Measurements from ENCODE around the gene TMEM81. TPM values are rescaled to one million over a fixed set of nuclear protein-coding genes. Genes with fewer than 3 reads are reported as not detected.

Gene TMEM81
- total RNA-seq, 1 donor from 2014 or later, result 2.5 TPM

GRCh38 chr1:205064741-205065316 is 19.4 kb downstream of the TMEM81 start:
- no peak for DNase-seq (ENCODE audit: missing footprints)
- intact Hi-C loops (cut with DNase I), result loop anchor here (5.0 kb wide), 2 partner anchors 187 to 258 kb away; no protein-coding TSS in a partner anchor

GRCh38 chr1:205064301-205064700 is 20.0 kb downstream of the TMEM81 start:
- intact Hi-C loops (cut with DNase I), result loop anchor here (5.0 kb wide), 1 partner anchor 257 kb away; no protein-coding TSS in a partner anchor
- DNase-seq (ENCODE audit: missing footprints), result no peak
- ATAC-seq, result no peak

More at GRCh38 chr1:205064741-205065316, 19.4 kb downstream of the TMEM81 start:
- ATAC-seq, result no peak

GRCh38 chr1:205062895-205063294 is 21.4 kb downstream of the TMEM81 start:
- ATAC-seq (no peak), DNase-seq (ENCODE audit: missing footprints) (no peak)
- intact Hi-C loops (cut with DNase I), result loop anchor here (5.0 kb wide), 1 partner anchor 256 kb away; no protein-coding TSS in a partner anchor

GRCh38 chr1:205062319-205062718 is 21.9 kb downstream of the TMEM81 start:
- intact Hi-C loops (cut with DNase I), result loop anchor here (5.0 kb wide), 1 partner anchor 255 kb away; no protein-coding TSS in a partner anchor
- no peak for DNase-seq (ENCODE audit: missing footprints)
- ATAC-seq, result no peak

GRCh38 chr1:205061665-205062069 is 22.6 kb downstream of the TMEM81 start:
- intact Hi-C loops (cut with DNase I), result loop anchor here (1.0 to 5.0 kb wide), 2 partner anchors 72 to 254 kb away; no protein-coding TSS in a partner anchor
- DNase-seq (ENCODE audit: missing footprints) (no peak), ATAC-seq (peak; percentile 49)

GRCh38 chr1:205061227-205061626 is 23.0 kb downstream of the TMEM81 start:
- ATAC-seq (peak; percentile 6), DNase-seq (ENCODE audit: missing footprints) (no peak)
- intact Hi-C loops (cut with DNase I), result loop anchor here (1.0 to 5.0 kb wide), 2 partner anchors 72 to 254 kb away; no protein-coding TSS in a partner anchor

- DNase-seq (ENCODE audit: missing footprints), result no peak
- intact Hi-C loops (cut with DNase I), result loop anchor here (1.0 to 5.0 kb wide), 2 partner anchors 71 to 253 kb away; no protein-coding TSS in a partner anchor
- no peak for ATAC-seq
These were observed 23.5 kb downstream of the TMEM81 start for GRCh38 chr1:205060746-205061145.

- no peak for DNase-seq (ENCODE audit: missing footprints)
- intact Hi-C loops (cut with DNase I), result loop anchor here (5.0 kb wide), 1 partner anchor 252 kb away; no protein-coding TSS in a partner anchor
- no peak for ATAC-seq
These were observed 24.6 kb downstream of the TMEM81 start for GRCh38 chr1:205059660-205060059.

- DNase-seq (ENCODE audit: missing footprints) (no peak), ATAC-seq (no peak)
- intact Hi-C loops (cut with DNase I), result no loop called here
These were observed 25.4 kb downstream of the TMEM81 start for GRCh38 chr1:205058853-205059252.

GRCh38 chr1:205057808-205058575 is 26.3 kb downstream of the TMEM81 start:
- ATAC-seq, result no peak
- intact Hi-C loops (cut with DNase I), result no loop called here
- no peak for DNase-seq (ENCODE audit: missing footprints)

- intact Hi-C loops (cut with DNase I), result no loop called here
- DNase-seq (ENCODE audit: missing footprints) (no peak), ATAC-seq (no peak)
These were observed 27.2 kb downstream of the TMEM81 start for GRCh38 chr1:205056956-205057568.

GRCh38 chr1:205056188-205056611 is 28.1 kb downstream of the TMEM81 start:
- no peak for DNase-seq (ENCODE audit: missing footprints)
- ATAC-seq, result no peak
- intact Hi-C loops (cut with DNase I), result no loop called here

- no peak for DNase-seq (ENCODE audit: missing footprints)
- intact Hi-C loops (cut with DNase I), result no loop called here
- ATAC-seq, result no peak
These were observed 30.2 kb downstream of the TMEM81 start for GRCh38 chr1:205054013-205054412.

GRCh38 chr1:205053296-205053695 is 31.0 kb downstream of the TMEM81 start:
- intact Hi-C loops (cut with DNase I), result no loop called here
- ATAC-seq, result no peak
- DNase-seq (ENCODE audit: missing footprints), result no peak

- no peak for DNase-seq (ENCODE audit: missing footprints)
- ATAC-seq, result no peak
- intact Hi-C loops (cut with DNase I), result no loop called here
These were observed 31.6 kb downstream of the TMEM81 start for GRCh38 chr1:205052690-205053089.

- DNase-seq (ENCODE audit: missing footprints) (no peak), ATAC-seq (peak; percentile 64)
- intact Hi-C loops (cut with DNase I), result no loop called here
These were observed 34.8 kb downstream of the TMEM81 start for GRCh38 chr1:205049479-205049878.

- intact Hi-C loops (cut with DNase I), result no loop called here
- no peak for ATAC-seq
- DNase-seq (ENCODE audit: missing footprints), result no peak
These were observed 35.9 kb downstream of the TMEM81 start for GRCh38 chr1:205048382-205048781.

- intact Hi-C loops (cut with DNase I), result no loop called here
- ATAC-seq (no peak), DNase-seq (ENCODE audit: missing footprints) (no peak)
These were observed 36.5 kb downstream of the TMEM81 start for GRCh38 chr1:205047764-205048231.

GRCh38 chr1:205046870-205047269 is 37.4 kb downstream of the TMEM81 start:
- no peak for ATAC-seq
- intact Hi-C loops (cut with DNase I), result no loop called here
- no peak for DNase-seq (ENCODE audit: missing footprints)
